C4-2B (cell line): ENCODE measurements around the gene ZNF296.

Experiments
- CTCF ChIP-seq: fragments of 450-650 bp; conservative IDR thresholded peaks from 2 replicates; pipeline ENCODE4 v1.5.1; 2017; ENCODE audit warnings: mild to moderate bottlenecking
- ZFX ChIP-seq: fragments of 450-650 bp; IDR thresholded peaks from 2 replicates; pipeline ENCODE4 v1.6.1; 2017

GRCh38 chr19:45057444-45057843 is 18.8 kb downstream of the ZNF296 start:
- TF ChIP-seq CTCF (no peak), ZFX (no peak)
